Measurements from ENCODE around the gene CD200.
"Not testable (repeated sequence)": the region's sequence is repeated elsewhere in the genome, so short reads cannot be mapped to it uniquely, and the experiment has no call there.

Gene CD200

GRCh38 chr3:112357930-112358780, 25.2 kb downstream of the CD200 start:
- no peak for DNase-seq

- DNase-seq: no peak
Measured at GRCh38 chr3:112360561-112360960, 27.6 kb downstream of the CD200 start.

- no peak for DNase-seq
Measured at GRCh38 chr3:112362221-112362620, 29.3 kb downstream of the CD200 start.

GRCh38 chr3:112364291-112364690, 31.3 kb downstream of the CD200 start:
- DNase-seq: no peak

- DNase-seq: no peak
Measured at GRCh38 chr3:112365035-112365434, 32.1 kb downstream of the CD200 start.

- DNase-seq: no peak
Measured at GRCh38 chr3:112365636-112366035, 32.7 kb downstream of the CD200 start.

GRCh38 chr3:112366522-112366921, 33.6 kb downstream of the CD200 start:
- DNase-seq: no peak

GRCh38 chr3:112371569-112371968, 38.6 kb downstream of the CD200 start:
- no peak for DNase-seq

GRCh38 chr3:112372396-112372795, 39.4 kb downstream of the CD200 start:
- no peak for DNase-seq

GRCh38 chr3:112373476-112373875, 40.5 kb downstream of the CD200 start:
- DNase-seq: no peak

GRCh38 chr3:112373924-112374323, 41.0 kb downstream of the CD200 start:
- DNase-seq: no peak

- no peak for DNase-seq
Measured at GRCh38 chr3:112374333-112374734, 41.4 kb downstream of the CD200 start.

GRCh38 chr3:112375117-112375516, 42.2 kb downstream of the CD200 start:
- DNase-seq: no peak

GRCh38 chr3:112376241-112376911, 43.4 kb downstream of the CD200 start:
- no peak for DNase-seq

GRCh38 chr3:112376992-112377391, 44.0 kb downstream of the CD200 start:
- DNase-seq: no peak

GRCh38 chr3:112377568-112378071, 44.7 kb downstream of the CD200 start:
- DNase-seq: no peak

- not testable (repeated sequence) for DNase-seq
Measured at GRCh38 chr3:112378347-112378746, 45.4 kb downstream of the CD200 start.

- DNase-seq: no peak
Measured at GRCh38 chr3:112379020-112379690, 46.2 kb downstream of the CD200 start.

- DNase-seq: no peak
Measured at GRCh38 chr3:112381673-112382542, 49.0 kb downstream of the CD200 start.

- DNase-seq: no peak
Measured at GRCh38 chr3:112382543-112383160, 49.7 kb downstream of the CD200 start.

- DNase-seq: no peak
Measured at GRCh38 chr3:112384769-112385168, 51.8 kb downstream of the CD200 start.

- DNase-seq: no peak
Measured at GRCh38 chr3:112388972-112389371, 56.0 kb downstream of the CD200 start.
